Glomerular endothelial cell (primary cell): ENCODE results near the gene FBXO8. TPM values are rescaled to one million over a fixed set of nuclear protein-coding genes. Genes with fewer than 3 reads are reported as not detected.

Source experiments
- DNase-seq: peaks from one replicate; pipeline ENCODE4 v3.0.0-alpha.2; 2011; ENCODE audit warnings: low read depth, low spot score; ENCODE audit errors: extremely low read depth
- total RNA-seq: library from RNA; depleted of rRNA; stranded (reverse); fragments of >200 nt; gene quantifications from 2 replicates; pipeline ENCODE4 v1.2.3, GENCODE V29; 2015

FBXO8 gene
- total RNA-seq, 1 donor from 2014 or later = 13.4 TPM

DNA sequence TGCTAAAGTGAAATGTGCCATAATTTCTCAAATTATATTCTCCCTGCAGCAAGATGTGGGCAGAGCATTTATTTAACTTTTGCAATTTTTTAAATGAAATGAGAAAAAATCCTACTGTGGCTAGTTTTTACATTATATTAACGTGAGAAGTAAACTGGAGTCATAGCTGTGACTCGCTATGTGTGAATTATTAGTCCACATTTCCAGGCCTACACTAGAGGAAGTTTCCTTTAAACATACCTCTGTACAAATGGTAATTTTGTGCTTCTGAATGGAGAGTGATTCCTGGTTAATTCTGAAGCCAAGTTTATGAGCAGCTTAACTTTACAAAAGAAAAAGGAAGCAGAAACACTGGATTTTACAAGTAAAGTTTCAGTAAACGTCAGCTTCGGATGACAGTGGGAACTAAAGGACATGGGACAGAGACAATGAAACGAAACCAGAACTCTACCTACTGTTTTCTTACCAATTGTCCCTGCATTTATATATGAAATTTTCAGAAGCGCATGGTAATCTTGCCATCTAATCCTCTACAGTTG is 72.4 kb downstream of the FBXO8 start:
- no peak for DNase-seq

DNA sequence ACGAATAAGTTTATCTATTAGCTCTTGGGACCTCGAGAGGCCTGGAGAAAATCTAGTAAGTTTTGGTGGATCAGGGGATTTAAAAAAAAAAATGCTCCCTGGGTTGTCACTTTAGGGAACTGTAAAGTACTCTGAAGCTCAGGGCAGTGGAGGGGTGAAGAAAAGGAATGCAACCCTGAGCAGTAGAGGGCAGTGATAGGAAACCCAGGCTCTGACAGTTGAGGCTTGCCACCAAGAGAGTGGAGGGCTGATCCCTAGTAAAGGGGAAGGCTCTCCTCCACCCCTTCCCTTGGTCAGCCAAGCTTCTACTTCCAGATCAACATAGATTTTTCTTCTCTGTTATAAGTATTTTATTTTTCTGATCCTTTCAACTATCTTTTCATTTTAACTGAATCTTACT is 73.1 kb downstream of the FBXO8 start:
- no peak for DNase-seq

DNA sequence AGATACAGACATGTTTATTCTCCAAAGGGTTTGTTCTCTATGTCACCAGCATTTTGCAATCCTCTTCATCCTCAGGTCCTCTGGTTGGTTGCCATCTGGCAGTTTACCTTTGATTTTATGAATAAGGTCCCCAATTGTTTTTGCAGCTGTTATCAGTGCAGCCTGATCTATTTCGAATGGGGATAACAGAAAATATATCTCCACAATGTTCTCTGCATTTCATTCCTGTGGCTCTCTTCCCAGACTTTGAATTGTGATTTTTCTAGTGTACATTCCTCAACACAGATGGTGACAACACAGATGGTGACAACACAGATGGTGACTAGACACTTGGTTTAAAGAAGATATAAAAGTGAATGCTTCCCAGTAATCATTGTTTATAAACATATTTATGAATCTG is 74.1 kb downstream of the FBXO8 start:
- DNase-seq = no peak

- no peak for DNase-seq
Measured at GRCh38 chr4:174207367-174207766, 76.1 kb downstream of the FBXO8 start.

DNA sequence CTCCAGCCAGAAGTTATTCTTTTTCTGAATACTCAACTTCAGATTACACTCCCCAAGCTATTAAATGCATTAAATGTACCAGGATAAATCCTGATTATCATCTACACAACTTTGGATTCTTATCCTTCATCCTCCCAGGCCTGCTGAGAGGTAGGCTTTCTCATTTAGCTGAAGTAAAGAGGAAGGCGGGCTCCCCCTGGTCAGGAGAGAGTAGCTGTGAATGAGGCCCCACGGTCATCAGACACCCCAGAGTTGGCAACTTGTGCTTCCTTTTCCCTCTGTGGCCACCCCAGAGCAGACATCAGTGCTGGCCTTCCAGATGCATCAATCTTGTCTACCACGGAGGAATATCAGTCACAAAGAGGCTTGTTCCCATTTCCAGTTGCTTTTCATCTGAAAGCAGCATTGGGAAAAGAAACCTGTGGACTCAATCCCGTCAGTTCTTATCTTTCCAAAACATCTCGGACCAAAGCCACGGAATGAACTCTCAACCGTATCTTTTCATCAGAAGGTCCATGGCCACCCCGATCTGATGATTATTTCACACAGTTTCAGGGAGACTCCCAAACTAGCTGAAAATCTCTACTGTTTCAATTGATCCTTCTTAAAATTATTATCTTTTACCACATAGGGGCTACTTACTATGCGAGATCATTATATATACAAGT is 79.2 kb downstream of the FBXO8 start:
- no peak for DNase-seq

DNA sequence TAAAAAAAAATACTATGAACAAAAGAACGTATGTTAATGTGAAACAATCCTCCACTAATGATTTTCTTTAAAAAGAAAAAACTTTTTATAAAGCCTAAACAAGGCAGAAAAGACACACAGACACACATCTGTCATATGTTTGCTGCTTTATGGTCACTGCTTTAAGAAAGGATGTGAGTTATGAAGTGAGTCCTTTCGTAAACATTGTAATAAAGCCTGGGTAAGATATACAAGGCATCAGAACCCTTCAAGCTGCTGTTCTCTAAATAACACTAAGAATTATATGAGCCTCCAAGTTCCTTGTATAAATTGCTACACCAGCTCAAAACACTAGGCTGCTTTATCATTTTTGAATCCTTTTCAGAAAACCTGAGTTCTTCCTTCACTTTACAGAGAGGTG is 81.6 kb downstream of the FBXO8 start:
- DNase-seq = no peak

- DNase-seq = no peak
Measured at GRCh38 chr4:174199735-174200134, 83.7 kb downstream of the FBXO8 start.

GRCh38 chr4:174198828-174199227 is 84.6 kb downstream of the FBXO8 start:
- no peak for DNase-seq

- DNase-seq = no peak
Measured at GRCh38 chr4:174198396-174198795, 85.1 kb downstream of the FBXO8 start.

DNA sequence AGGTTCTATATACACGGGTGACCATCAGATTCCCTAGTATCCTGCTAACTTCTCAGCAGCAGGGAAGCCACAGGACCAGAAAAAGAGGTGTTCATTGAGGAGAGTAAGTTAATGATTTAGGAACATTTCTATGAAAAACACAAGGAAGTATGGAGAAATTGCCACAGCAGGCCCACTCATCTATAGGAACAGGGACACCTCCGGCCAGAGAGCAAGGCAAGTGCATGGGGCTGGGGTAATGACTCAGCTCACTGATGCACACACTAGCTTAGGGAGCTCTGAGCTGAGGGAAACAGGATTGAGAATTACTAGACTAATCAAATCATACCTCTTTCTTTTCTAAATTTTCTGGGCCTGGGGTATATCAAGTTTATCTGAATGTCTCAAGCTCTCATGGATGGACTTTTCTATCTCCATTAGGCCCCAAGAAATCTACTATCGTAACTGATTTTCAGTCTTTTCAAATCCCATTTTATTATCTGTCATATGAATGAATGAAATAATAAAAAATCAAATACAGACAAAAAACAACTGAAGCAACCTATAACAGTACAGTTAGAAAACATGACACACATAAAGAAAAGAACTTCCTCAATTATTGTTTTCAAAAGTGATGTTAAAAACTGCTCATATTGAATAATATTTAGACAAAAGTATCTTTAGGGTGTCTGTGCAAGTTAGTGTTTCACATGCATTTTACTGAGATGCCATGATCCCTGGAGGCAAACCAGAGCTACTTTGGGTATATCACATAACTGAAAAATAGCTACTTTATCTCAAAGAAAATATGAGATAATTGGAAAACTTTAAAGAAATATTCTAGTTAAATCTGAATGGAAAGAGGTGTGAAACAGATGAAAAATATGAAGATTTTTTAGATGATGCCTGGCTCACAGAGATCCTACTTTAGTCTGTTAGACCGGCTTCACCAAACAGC is 89.8 kb downstream of the FBXO8 start:
- no peak for DNase-seq

DNA sequence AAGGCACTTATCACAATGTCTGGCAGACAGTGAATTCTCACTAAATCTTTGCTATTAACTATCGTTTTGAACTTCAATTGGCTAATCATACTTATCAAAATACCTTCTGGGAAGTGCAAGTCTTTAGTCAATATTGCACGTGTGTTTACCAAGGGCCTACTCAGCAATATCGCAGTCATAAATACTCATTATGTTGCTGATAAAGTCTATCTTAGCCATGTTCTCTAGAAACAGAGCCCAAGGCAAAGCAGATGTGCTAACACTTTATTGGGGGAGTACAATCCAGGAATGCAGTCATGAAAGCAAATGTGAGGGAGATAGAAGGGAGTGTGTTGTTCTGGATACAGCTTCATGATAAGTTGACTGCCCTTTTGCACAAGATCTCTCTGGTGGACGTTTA is 90.5 kb downstream of the FBXO8 start:
- DNase-seq = no peak

GRCh38 chr4:174190832-174191500 is 92.5 kb downstream of the FBXO8 start:
- no peak for DNase-seq

GRCh38 chr4:174189392-174190015 is 94.0 kb downstream of the FBXO8 start:
- no peak for DNase-seq

Other genes with a start within 250 kb of the FBXO8 start
- 6.0 and 9.0 TPM in 2 replicates for gene CEP44, start 244 bp upstream of the FBXO8 start, total RNA-seq
- 4.6 TPM in 1 of 2 replicates, not detected in the other for gene HPGD, start 238.8 kb upstream of the FBXO8 start, total RNA-seq